HG02970 (cell line): ENCODE measurements around the gene ZDHHC19.
"Not testable (repeated sequence)": the region's sequence is repeated elsewhere in the genome, so short reads cannot be mapped to it uniquely, and the experiment has no call there.

Source experiments
- ATAC-seq: cut with Tn5 transposase; IDR thresholded peaks from one replicate; pipeline ENCODE4 v1.9.1; 2021; ENCODE audit warnings: mild to moderate bottlenecking, moderate library complexity, moderate number of reproducible peaks; ENCODE audit not compliant: unreplicated experiment, low FRiP score

The ZDHHC19 gene

GRCh38 chr3:196205442-196206205 is 5.6 kb downstream of the ZDHHC19 start:
- ATAC-seq = not testable (repeated sequence)

GRCh38 chr3:196203846-196204245 is 7.4 kb downstream of the ZDHHC19 start:
- ATAC-seq = no peak

GRCh38 chr3:196202516-196202970 is 8.7 kb downstream of the ZDHHC19 start:
- no peak for ATAC-seq

GRCh38 chr3:196198771-196199753 is 12.1 kb downstream of the ZDHHC19 start:
- no peak for ATAC-seq

GRCh38 chr3:196198081-196198675 is 13.0 kb downstream of the ZDHHC19 start:
- ATAC-seq = no peak

GRCh38 chr3:196197524-196197923 is 13.7 kb downstream of the ZDHHC19 start:
- ATAC-seq = no peak

- ATAC-seq = no peak
These were observed 15.4 kb downstream of the ZDHHC19 start for GRCh38 chr3:196195664-196196265.

GRCh38 chr3:196194542-196194915 is 16.7 kb downstream of the ZDHHC19 start:
- ATAC-seq = no peak

GRCh38 chr3:196193736-196194541 is 17.3 kb downstream of the ZDHHC19 start:
- no peak for ATAC-seq

- ATAC-seq = no peak
These were observed 18.0 kb downstream of the ZDHHC19 start for GRCh38 chr3:196193133-196193735.

GRCh38 chr3:196192524-196193051 is 18.6 kb downstream of the ZDHHC19 start:
- no peak for ATAC-seq

GRCh38 chr3:196192036-196192523 is 19.1 kb downstream of the ZDHHC19 start:
- no peak for ATAC-seq

GRCh38 chr3:196189566-196190347 is 21.4 kb downstream of the ZDHHC19 start:
- ATAC-seq = no peak

GRCh38 chr3:196186651-196187573 is 24.3 kb downstream of the ZDHHC19 start:
- peak; percentile 39 for ATAC-seq

GRCh38 chr3:196184881-196185280 is 26.3 kb downstream of the ZDHHC19 start:
- no peak for ATAC-seq

GRCh38 chr3:196184169-196184432 is 27.1 kb downstream of the ZDHHC19 start:
- not testable (repeated sequence) for ATAC-seq

GRCh38 chr3:196181127-196181546 is 30.1 kb downstream of the ZDHHC19 start:
- no peak for ATAC-seq
